ENCODE measurements around the gene ATAD3B. TPM values are rescaled to one million over a fixed set of nuclear protein-coding genes. Genes with fewer than 3 reads are reported as not detected.
"Not testable (repeated sequence)": the region's sequence is repeated elsewhere in the genome, so short reads cannot be mapped to it uniquely, and the experiment has no call there.

The ATAD3B gene
- total RNA-seq, 4 donors from 2014 or later = 11.0 to 91.6 (median 16.5) TPM

GRCh38 chr1:1517973-1518620 is 46.5 kb downstream of the ATAD3B start:
- ATAC-seq (ENCODE audit: low FRiP score) (no peak), DNase-seq (ENCODE audit: low spot score) (no peak)
- no peak for TF ChIP-seq CTCF (IDR thresholded peaks at IDR 0.05)

GRCh38 chr1:1518621-1519007 is 47.0 kb downstream of the ATAD3B start:
- not testable (repeated sequence) for ATAC-seq (ENCODE audit: low FRiP score); DNase-seq (ENCODE audit: low spot score)

- not testable (repeated sequence) for ATAC-seq (ENCODE audit: low FRiP score)
These were observed 48.4 kb downstream of the ATAD3B start for GRCh38 chr1:1519805-1520505.

GRCh38 chr1:1521331-1521730 is 49.8 kb downstream of the ATAD3B start:
- no peak for DNase-seq (ENCODE audit: low spot score)
- TF ChIP-seq CTCF (IDR thresholded peaks at IDR 0.05) = no peak
- no peak for ATAC-seq (ENCODE audit: low FRiP score)

More at GRCh38 chr1:1519805-1520505, 48.4 kb downstream of the ATAD3B start:
- not testable (repeated sequence) for DNase-seq (ENCODE audit: low spot score)

- DNase-seq (ENCODE audit: low spot score); ATAC-seq (ENCODE audit: low FRiP score): not testable (repeated sequence)
These were observed 51.0 kb downstream of the ATAD3B start for GRCh38 chr1:1522536-1522935.

- not testable (repeated sequence) for ATAC-seq (ENCODE audit: low FRiP score); DNase-seq (ENCODE audit: low spot score)
These were observed 51.7 kb downstream of the ATAD3B start for GRCh38 chr1:1523226-1523625.

GRCh38 chr1:1523651-1524050 is 52.1 kb downstream of the ATAD3B start:
- ATAC-seq (ENCODE audit: low FRiP score); DNase-seq (ENCODE audit: low spot score): not testable (repeated sequence)

GRCh38 chr1:1524750-1525383 is 53.3 kb downstream of the ATAD3B start:
- not testable (repeated sequence) for ATAC-seq (ENCODE audit: low FRiP score); DNase-seq (ENCODE audit: low spot score)

GRCh38 chr1:1526476-1526875 is 54.9 kb downstream of the ATAD3B start:
- not testable (repeated sequence) for ATAC-seq (ENCODE audit: low FRiP score); DNase-seq (ENCODE audit: low spot score)

- ATAC-seq (ENCODE audit: low FRiP score) (no peak), DNase-seq (ENCODE audit: low spot score) (no peak)
- TF ChIP-seq CTCF (IDR thresholded peaks at IDR 0.05) = no peak
These were observed 55.7 kb downstream of the ATAD3B start for GRCh38 chr1:1527092-1527816.
